HG03558 (cell line): Measurements from ENCODE around the gene RABGAP1L.
"Not testable (repeated sequence)": the region's sequence is repeated elsewhere in the genome, so short reads cannot be mapped to it uniquely, and the experiment has no call there.

Experiments used
- ATAC-seq: cut with Tn5 transposase; IDR thresholded peaks from one replicate; pipeline ENCODE4 v1.9.1; 2021; ENCODE audit warnings: moderate number of reproducible peaks; ENCODE audit not compliant: unreplicated experiment; ENCODE audit errors: extremely low read depth

The RABGAP1L gene

GRCh38 chr1:174159252-174160108 lies at the start of gene RABGAP1L:
RABGAP1L (plus strand) TSS chr1:174159520.
- peak; percentile 30 for ATAC-seq

GRCh38 chr1:174110053-174110452 lies 49.3 kb upstream of the RABGAP1L start:
- ATAC-seq: no peak

GRCh38 chr1:174112489-174113162 lies 46.7 kb upstream of the RABGAP1L start:
- ATAC-seq: no peak

- ATAC-seq: no peak
Observed at GRCh38 chr1:174114106-174114505, 45.2 kb upstream of the RABGAP1L start.

GRCh38 chr1:174114788-174115448 lies 44.4 kb upstream of the RABGAP1L start:
- no peak for ATAC-seq

GRCh38 chr1:174116042-174116441 lies 43.3 kb upstream of the RABGAP1L start:
- ATAC-seq: no peak

- no peak for ATAC-seq
Observed at GRCh38 chr1:174118751-174119150, 40.6 kb upstream of the RABGAP1L start.

- ATAC-seq: not testable (repeated sequence)
Observed at GRCh38 chr1:174122318-174122717, 37.0 kb upstream of the RABGAP1L start.

- ATAC-seq: no peak
Observed at GRCh38 chr1:174123843-174124242, 35.5 kb upstream of the RABGAP1L start.

- not testable (repeated sequence) for ATAC-seq
Observed at GRCh38 chr1:174127176-174127575, 32.1 kb upstream of the RABGAP1L start.

- ATAC-seq: no peak
Observed at GRCh38 chr1:174131032-174131638, 28.2 kb upstream of the RABGAP1L start.

- peak; percentile 58 for ATAC-seq
Observed at GRCh38 chr1:174134003-174134659, 25.2 kb upstream of the RABGAP1L start.

- ATAC-seq: no peak
Observed at GRCh38 chr1:174135211-174135610, 24.1 kb upstream of the RABGAP1L start.

GRCh38 chr1:174136714-174137113 lies 22.6 kb upstream of the RABGAP1L start:
- no peak for ATAC-seq

- ATAC-seq: no peak
Observed at GRCh38 chr1:174142836-174143235, 16.5 kb upstream of the RABGAP1L start.

GRCh38 chr1:174143727-174144396 lies 15.5 kb upstream of the RABGAP1L start:
- ATAC-seq: not testable (repeated sequence)

GRCh38 chr1:174144397-174144783 lies 14.9 kb upstream of the RABGAP1L start:
- not testable (repeated sequence) for ATAC-seq

- ATAC-seq: no peak
Observed at GRCh38 chr1:174149216-174149615, 10.1 kb upstream of the RABGAP1L start.

GRCh38 chr1:174150499-174150898 lies 8.8 kb upstream of the RABGAP1L start:
- no peak for ATAC-seq
